Gastroesophageal sphincter (tissue), 4 donors: ENCODE measurements around the gene SMPDL3A. TPM values are rescaled to one million over a fixed set of nuclear protein-coding genes. Genes with fewer than 3 reads are reported as not detected.

Experiments used
- ATAC-seq: fragments of 150-250 bp; one replicate; pipeline ENCODE4 v1.9.1; 2016; ENCODE audit warnings: mild to moderate bottlenecking, moderate library complexity
- H3K27ac ChIP-seq, 4 donors: fragments of 200-600 bp; sonication (generic) in 3 of 4; 1 replicate in 3 of 4; 2 replicates in 1 of 4; pipeline ENCODE4 v1.5.1; 2016 to 2019
- H3K27me3 ChIP-seq: fragments of 200-600 bp; sonication (generic); one replicate; pipeline ENCODE4 v1.5.1; 2019
- H3K36me3 ChIP-seq, 2 donors: fragments of 200-600 bp; sonication (generic); one replicate each; pipeline ENCODE4 v1.5.1; 2019; ENCODE audit warnings: control low read depth in 1 of 2
- H3K4me1 ChIP-seq, 3 donors: fragments of 200-600 bp; sonication (generic); 1 replicate in 2 of 3; 2 replicates in 1 of 3; pipeline ENCODE4 v1.5.1; 2016 to 2019; ENCODE audit warnings: control low read depth in 2 of 3
- H3K4me3 ChIP-seq, 2 donors: fragments of 200-600 bp; sonication (generic); one replicate each; pipeline ENCODE4 v1.5.1; 2019; ENCODE audit warnings: mild to moderate bottlenecking in 1 of 2, moderate library complexity in 1 of 2
- H3K9me3 ChIP-seq, 3 donors: fragments of 200-600 bp; sonication (generic); one replicate each; pipeline ENCODE4 v1.5.1; 2017 to 2019; ENCODE audit warnings: control low read depth in 2 of 3
- EP300 ChIP-seq: sonication (generic); formaldehyde crosslinking; IDR thresholded peaks from one replicate; pipeline ENCODE4 v1.6.1; 2017; ENCODE audit warnings: antibody characterized with exemption, mild to moderate bottlenecking
- POLR2A ChIP-seq, 2 donors: fragments of 450-650 bp; IDR thresholded peaks; one replicate each; pipeline ENCODE4 v1.6.1; 2017; ENCODE audit warnings: antibody characterized with exemption in 2 of 2, mild to moderate bottlenecking in 2 of 2, moderate library complexity in 1 of 2
- POLR2AphosphoS5 ChIP-seq: sonication (generic); formaldehyde crosslinking; IDR thresholded peaks from one replicate; pipeline ENCODE4 v1.6.1; 2017; ENCODE audit warnings: antibody characterized with exemption
- WGBS, 2 donors: methylation state at CpG; one replicate each; pipeline ENCODE4 v1.1.5; 2018; ENCODE audit warnings: low coverage in 1 of 2; 5-methylcytosine and 5-hydroxymethylcytosine counted together
- total RNA-seq, 4 donors: library from RNA; depleted of rRNA; stranded (reverse); fragments of >200 nt; gene quantifications; one replicate each; pipeline ENCODE4 v1.1.0, GENCODE V29; 2016
- TF ChIP-seq, protein P1 (sequence below), 4 experiments: fragments of 200-600 bp in 2 of 4; fragments of 450-650 bp in 2 of 4; sonication (generic) in 1 of 4; IDR thresholded peaks; one replicate each; pipeline ENCODE4 v1.5.1; 2017 to 2019; ENCODE audit warnings: antibody characterized with exemption in 4 of 4, mild to moderate bottlenecking in 2 of 4, moderate library complexity in 2 of 4

Gene SMPDL3A
- total RNA-seq, 4 donors from 2014 or later = 6.5 to 11.5 (median 8.0) TPM

- no peak overlapping the region for H3K4me3 ChIP-seq
- no peaks in the 10 kb centered on the region for H3K9me3 ChIP-seq
- ATAC-seq = no peak
- TF ChIP-seq POLR2AphosphoS5 = no peak
- no peak for TF ChIP-seq EP300
- no peak for TF ChIP-seq POLR2A (IDR thresholded peaks at IDR 0.05)
- no peaks in the 10 kb centered on the region for H3K4me1 ChIP-seq
- no peaks in the 10 kb centered on the region for H3K36me3 ChIP-seq
- peaks cover 19% of the 10 kb centered on the region for H3K27me3 ChIP-seq
- no peak overlapping the region for H3K27ac ChIP-seq
Observed at GRCh38 chr6:122775975-122776374, 13.1 kb upstream of the SMPDL3A start.

DNA sequence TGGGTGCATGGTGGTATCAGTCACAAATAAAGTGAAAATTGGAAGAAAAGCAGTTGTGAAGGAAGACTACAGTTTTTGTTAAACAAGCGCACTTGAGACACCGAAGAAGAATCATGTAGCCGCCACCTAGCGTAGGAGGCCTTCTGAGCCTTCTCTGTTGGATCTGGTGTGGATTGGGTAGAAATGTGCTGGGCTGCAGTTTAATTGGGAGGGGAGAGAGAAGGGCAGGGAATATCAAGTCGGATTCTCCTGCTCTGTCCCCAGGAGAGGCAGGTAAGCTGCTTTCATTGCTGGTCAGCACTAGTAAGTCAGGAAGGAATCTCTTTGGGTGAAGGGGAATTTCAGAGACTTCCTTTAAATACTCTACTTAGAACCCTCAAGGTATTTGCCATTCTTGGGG is 10.8 kb upstream of the SMPDL3A start:
- WGBS, 2 donors = 89 to 96% methylated on average over 5 of the region's 5 CpGs
- Histone ChIP-seq H3K27ac (no peak overlapping the region), H3K36me3 (no peaks in the 10 kb centered on the region), H3K9me3 (no peaks in the 10 kb centered on the region), H3K4me3 (no peak overlapping the region), H3K4me1 (no peaks in the 10 kb centered on the region), H3K27me3 (peaks cover 14% of the 10 kb centered on the region)
- no peak for ATAC-seq
- TF ChIP-seq POLR2AphosphoS5 = no peak
- TF ChIP-seq, protein P1, sequence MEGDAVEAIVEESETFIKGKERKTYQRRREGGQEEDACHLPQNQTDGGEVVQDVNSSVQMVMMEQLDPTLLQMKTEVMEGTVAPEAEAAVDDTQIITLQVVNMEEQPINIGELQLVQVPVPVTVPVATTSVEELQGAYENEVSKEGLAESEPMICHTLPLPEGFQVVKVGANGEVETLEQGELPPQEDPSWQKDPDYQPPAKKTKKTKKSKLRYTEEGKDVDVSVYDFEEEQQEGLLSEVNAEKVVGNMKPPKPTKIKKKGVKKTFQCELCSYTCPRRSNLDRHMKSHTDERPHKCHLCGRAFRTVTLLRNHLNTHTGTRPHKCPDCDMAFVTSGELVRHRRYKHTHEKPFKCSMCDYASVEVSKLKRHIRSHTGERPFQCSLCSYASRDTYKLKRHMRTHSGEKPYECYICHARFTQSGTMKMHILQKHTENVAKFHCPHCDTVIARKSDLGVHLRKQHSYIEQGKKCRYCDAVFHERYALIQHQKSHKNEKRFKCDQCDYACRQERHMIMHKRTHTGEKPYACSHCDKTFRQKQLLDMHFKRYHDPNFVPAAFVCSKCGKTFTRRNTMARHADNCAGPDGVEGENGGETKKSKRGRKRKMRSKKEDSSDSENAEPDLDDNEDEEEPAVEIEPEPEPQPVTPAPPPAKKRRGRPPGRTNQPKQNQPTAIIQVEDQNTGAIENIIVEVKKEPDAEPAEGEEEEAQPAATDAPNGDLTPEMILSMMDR (IDR thresholded peaks at IDR 0.05) = no peak
- TF ChIP-seq POLR2A (IDR thresholded peaks at IDR 0.05) = no peak
- no peak for TF ChIP-seq EP300

GRCh38 chr6:122778985-122779661 is 9.9 kb upstream of the SMPDL3A start:
- Histone ChIP-seq H3K36me3 (no peaks in the 10 kb centered on the region), H3K9me3 (no peaks in the 10 kb centered on the region), H3K27me3 (peaks cover 14% of the 10 kb centered on the region), H3K4me1 (no peaks in the 10 kb centered on the region), H3K27ac (no peak overlapping the region), H3K4me3 (no peak overlapping the region)
- no peak for TF ChIP-seq POLR2A (IDR thresholded peaks at IDR 0.05)
- TF ChIP-seq, protein P1 (IDR thresholded peaks at IDR 0.05) = no peak
- ATAC-seq = no peak
- WGBS, 2 donors = 59 to 100% methylated on average over 2 to 7 of the region's 13 CpGs

DNA sequence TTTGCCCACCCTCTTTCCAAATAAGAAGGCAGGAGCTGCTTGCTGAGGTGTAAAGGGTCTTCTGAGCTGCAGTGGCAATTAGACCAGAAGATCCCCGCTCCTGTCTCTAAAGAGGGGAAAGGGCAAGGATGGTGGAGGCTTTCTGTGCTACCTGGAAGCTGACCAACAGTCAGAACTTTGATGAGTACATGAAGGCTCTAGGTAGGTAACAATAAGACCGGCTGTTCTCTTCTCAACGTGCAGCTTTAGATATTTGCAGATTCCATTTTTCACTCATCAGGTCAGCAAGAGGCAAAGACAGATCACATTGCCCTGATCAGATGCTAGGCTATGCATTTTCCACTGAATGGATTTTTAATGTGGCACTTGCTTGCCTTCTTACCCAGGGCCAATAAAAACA is 9.4 kb upstream of the SMPDL3A start, which contains the start of gene FABP7:
Gene FABP7 (plus strand): TSS at position 50 of the 400 bp plus-strand sequence. CDS start 79 bp downstream, at position 129.
- no peak within 1 kb of the TSS for H3K27ac ChIP-seq
- no peak for ATAC-seq
- H3K27me3 ChIP-seq = peaks cover 14% of the 10 kb centered on the region
- 42 to 48% methylated on average over 2 to 3 of the region's 3 CpGs for WGBS, 2 donors
- no peaks in the 10 kb centered on the region for H3K36me3 ChIP-seq
- H3K9me3 ChIP-seq = no peaks in the 10 kb centered on the region
- H3K4me1 ChIP-seq = no peaks in the 10 kb centered on the region
- TF ChIP-seq POLR2AphosphoS5 (no peak), POLR2A (IDR thresholded peaks at IDR 0.05) (no peak)
- no peak within 1 kb of the TSS for H3K4me3 ChIP-seq

DNA sequence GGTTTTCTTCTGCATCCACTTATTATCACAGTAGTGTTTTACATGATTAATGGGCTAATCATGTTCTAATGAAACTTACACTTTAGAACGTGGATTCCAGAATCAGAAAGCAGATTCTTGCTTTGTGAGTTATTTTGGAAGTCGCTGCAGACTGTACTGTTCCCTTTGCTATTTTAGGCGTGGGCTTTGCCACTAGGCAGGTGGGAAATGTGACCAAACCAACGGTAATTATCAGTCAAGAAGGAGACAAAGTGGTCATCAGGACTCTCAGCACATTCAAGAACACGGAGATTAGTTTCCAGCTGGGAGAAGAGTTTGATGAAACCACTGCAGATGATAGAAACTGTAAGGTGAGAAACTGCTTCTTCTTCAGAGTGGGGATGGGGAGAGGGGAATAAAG is 8.9 kb upstream of the SMPDL3A start:
- Histone ChIP-seq H3K9me3 (no peaks in the 10 kb centered on the region), H3K27me3 (peaks cover 14% of the 10 kb centered on the region), H3K4me1 (no peaks in the 10 kb centered on the region), H3K36me3 (no peaks in the 10 kb centered on the region), H3K27ac (no peak overlapping the region), H3K4me3 (no peak overlapping the region)
- ATAC-seq = no peak
- TF ChIP-seq EP300 (no peak), POLR2A (IDR thresholded peaks at IDR 0.05) (no peak), POLR2AphosphoS5 (no peak)
- TF ChIP-seq, protein P1 (IDR thresholded peaks at IDR 0.05) = no peak
- WGBS, 2 donors = 33 to 55% methylated on average over 2 to 4 of the region's 5 CpGs

GRCh38 chr6:122781716-122782115 is 7.3 kb upstream of the SMPDL3A start:
- Histone ChIP-seq H3K4me3 (no peak overlapping the region), H3K4me1 (no peaks in the 10 kb centered on the region), H3K36me3 (no peaks in the 10 kb centered on the region), H3K27me3 (peaks cover 14% of the 10 kb centered on the region), H3K27ac (no peak overlapping the region), H3K9me3 (no peaks in the 10 kb centered on the region)
- no peak for TF ChIP-seq POLR2AphosphoS5
- TF ChIP-seq, protein P1 (IDR thresholded peaks at IDR 0.05) = no peak
- no peak for TF ChIP-seq EP300
- TF ChIP-seq POLR2A (IDR thresholded peaks at IDR 0.05) = no peak
- 82 to 93% methylated on average over 1 to 7 of the region's 7 CpGs for WGBS, 2 donors
- ATAC-seq = no peak
